Forelimb muscle (tissue), 1 donor: ENCODE measurements around the gene CACNA1D. TPM values are rescaled to one million over a fixed set of nuclear protein-coding genes. Genes with fewer than 3 reads are reported as not detected.

Experiments used
- DNase-seq: peaks from one replicate; pipeline ENCODE4 v3.0.0-alpha.2; 2013; ENCODE audit warnings: low read depth
- polyA plus RNA-seq: library from polyadenylated mRNA; unstranded; fragments of 120-200 nt; gene quantifications from one replicate; pipeline ENCODE4 v1.2.1, GENCODE V29; 2013; ENCODE audit not compliant: insufficient read length

The CACNA1D gene
- polyA plus RNA-seq, 1 donor: 1.4 TPM

GRCh38 chr3:53715815-53716483, 221.5 kb downstream of the CACNA1D start:
- DNase-seq: no peak

DNA sequence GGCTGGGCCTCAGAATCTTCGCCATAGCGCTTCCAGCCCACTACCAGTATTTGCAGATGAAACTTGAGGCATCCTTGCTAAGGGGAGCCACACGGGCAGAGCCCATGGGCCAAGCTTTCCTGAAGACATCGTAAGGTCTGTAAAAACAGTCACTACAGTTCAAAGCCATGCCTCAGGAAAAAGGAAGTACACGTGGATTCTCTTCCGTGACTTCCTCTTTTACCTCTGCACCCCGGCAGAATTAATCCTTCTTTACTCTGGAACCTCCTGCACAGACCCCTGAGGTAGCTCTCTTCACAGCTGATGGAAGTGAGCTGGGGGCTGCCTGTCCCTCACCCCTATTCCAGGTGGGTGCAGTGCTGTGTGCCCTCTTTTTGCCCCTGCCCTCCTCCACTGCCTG, 222.6 kb downstream of the CACNA1D start:
- no peak for DNase-seq

GRCh38 chr3:53718462-53718861, 224.1 kb downstream of the CACNA1D start:
- no peak for DNase-seq

DNA sequence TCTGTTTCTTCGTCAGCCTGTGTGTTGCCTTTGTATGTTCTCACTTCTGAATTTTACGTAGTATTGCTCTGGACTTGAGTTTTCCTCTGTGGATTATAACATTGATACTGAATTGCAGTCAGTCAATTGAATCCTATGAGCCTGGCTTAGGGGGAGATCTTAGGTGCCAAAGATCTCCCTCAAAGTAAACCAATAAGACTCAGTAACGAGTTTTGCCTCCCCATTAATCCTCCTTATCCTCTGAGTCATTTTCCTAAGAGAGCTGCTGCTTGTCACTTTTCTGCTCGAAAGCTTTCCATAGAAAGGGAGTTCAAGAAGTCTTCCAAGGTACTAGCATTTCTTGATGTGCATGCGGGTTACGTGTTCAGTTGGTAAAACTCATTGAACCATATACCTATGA, 225.4 kb downstream of the CACNA1D start:
- no peak for DNase-seq

DNA sequence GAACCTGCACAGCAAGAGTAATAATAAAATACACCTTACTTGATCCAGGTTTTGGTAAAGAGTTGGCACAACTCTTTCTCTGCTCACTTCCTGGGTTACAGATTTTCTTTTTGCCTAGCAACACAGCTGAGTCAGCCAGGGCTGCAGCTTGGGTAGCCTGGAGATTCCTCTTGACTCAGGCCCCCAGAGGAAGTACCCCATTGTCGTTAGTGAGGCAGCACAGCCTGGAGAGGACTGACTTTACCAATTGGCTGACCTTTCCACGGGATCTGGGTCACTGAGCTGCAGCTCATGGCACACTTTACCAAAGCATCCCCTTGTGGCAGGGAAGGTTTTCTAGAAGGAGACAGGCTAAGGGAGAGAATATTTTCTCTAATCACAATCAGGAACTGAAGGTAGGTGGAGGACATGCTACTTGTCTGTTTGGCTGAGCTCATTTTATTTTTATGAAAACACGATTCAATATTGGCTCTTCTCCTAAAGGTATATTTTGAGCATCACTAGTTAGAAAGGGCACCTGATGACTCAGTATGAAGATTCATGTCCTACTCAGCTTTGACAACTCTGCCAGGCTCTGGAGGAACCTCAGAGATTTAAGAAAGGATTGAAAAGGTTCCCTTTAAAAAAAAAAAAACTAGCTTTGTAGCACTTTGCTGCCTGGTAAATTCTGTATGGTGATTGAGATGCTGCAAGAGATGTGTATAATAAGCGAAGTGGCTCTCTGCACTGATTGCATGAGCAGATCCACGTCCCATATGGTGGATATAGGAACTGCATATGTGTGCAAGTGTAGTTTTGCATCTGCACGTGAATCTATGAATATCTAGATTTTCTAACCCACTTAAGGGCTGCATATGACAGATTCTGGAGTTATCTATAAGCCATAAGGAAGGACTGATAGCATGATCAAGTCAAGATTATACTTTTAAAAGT, 227.0 kb downstream of the CACNA1D start:
- DNase-seq: no peak

- DNase-seq: no peak
These were observed 230.2 kb downstream of the CACNA1D start for GRCh38 chr3:53724566-53724965.

GRCh38 chr3:53725387-53725995, 231.1 kb downstream of the CACNA1D start:
- DNase-seq: no peak

GRCh38 chr3:53726643-53727042, 232.2 kb downstream of the CACNA1D start:
- no peak for DNase-seq

- DNase-seq: no peak
These were observed 234.2 kb downstream of the CACNA1D start for GRCh38 chr3:53728606-53729005.

DNA sequence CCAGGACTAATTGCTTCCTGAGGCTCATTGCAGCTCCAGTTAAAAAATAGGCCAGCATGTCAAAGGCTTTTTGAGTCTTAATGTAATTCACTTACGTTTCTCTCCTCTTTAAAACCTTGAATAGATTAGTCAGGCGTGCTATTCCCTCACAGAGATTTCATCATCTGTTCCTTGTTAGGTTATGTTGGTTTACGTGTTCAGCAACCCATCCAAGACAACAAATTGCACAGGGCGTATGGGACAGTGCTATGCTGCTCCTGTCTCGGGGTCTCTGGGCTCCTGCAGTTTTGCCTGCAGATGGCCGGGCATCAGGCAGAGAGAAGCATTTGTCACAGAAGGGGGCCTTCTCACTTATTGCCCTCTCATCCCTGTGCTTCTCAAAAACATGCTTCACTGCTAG, 234.7 kb downstream of the CACNA1D start:
- no peak for DNase-seq

DNA sequence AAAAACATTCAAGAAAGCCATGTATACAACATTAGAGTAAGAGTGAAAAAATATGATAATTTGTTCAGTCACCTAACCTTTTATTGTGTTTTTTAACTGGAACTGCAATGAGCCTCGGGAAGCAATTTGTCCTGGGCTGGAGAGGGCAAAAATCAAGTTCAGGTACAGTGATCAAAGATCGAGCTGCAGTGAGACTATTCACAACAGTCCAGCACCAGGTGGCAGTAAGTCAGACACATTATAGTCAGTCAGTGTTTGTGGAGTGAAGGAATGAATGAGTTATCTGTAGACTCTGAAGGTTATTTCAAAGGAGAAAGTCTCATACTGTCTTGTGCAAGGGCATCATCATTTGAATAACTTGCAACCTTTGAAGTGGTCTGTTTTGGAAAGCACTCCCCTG, 235.2 kb downstream of the CACNA1D start:
- DNase-seq: no peak

DNA sequence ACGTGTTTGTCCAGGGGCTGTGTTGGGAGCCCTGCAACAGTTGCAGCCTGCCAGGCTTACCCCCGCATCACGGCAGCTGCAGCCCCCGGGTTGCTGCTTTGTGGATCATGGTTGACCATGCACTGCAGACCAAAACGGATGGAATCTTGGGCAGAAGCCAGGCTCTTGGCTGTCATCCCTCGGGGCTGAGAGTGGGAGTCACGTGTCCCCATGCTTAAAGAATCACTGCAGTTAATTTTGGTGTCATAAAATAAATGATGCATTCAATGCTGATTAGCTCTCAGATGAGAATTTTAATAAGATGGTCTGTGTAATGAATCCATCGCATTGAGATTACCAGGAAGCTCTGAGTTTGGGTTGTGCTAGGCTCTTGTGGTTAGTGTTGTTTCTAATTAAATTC, 236.2 kb downstream of the CACNA1D start:
- DNase-seq: no peak

DNA sequence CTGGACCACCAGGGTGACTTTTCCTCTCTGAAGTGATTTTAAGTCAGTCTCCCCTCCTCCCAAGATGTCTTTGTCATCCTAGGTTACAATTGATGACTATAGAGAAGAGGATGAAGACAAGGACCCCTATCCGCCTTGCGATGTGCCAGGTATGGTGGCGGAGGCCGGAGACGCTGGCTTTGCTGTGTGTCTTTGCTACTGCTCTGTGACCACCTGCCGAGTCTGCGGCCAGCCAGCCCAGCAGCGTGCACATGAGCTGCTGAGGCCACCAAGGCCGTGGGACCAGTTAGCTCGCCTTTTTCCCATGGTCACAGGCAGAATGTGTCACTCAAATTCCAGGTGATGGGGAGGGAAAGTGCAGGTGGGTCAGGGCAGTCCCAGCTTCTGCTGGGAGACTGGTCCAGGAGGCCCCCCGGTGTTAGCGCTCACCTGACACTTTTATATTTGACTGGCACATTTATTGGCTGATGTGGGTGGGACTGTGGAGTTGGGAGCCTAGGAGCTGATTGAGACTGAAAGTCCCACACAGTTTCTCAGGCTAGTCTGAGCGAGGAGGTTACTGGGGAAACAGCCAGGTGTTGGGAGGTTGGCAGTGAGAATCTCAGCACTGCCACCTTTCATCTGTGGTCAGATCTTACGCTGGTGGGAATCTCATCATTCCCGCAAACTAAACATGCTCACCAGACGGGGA, 237.7 kb downstream of the CACNA1D start:
- DNase-seq: no peak

DNA sequence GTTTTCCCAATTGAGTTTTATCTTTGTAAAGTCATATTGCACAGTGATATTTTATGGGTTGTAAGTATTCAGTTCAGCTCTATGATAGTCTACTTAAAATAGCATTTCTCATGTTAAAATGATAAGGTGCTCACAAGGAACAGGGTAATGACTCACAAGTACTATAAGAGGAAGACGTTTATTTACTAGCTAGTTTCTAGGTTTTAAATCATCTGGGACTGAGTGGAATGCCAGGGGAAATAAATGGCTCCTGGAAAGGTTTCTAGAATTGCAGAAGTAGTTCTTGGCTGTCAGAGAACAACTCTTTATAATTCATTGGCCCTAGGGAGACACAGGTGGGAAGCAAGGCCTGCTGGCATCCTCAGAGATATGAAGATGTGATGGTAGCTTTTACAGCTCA, 239.0 kb downstream of the CACNA1D start:
- no peak for DNase-seq

- DNase-seq: no peak
These were observed 245.6 kb downstream of the CACNA1D start for GRCh38 chr3:53739966-53740365.

- DNase-seq: no peak
These were observed 246.5 kb downstream of the CACNA1D start for GRCh38 chr3:53740956-53741355.

- no peak for DNase-seq
These were observed 249.9 kb downstream of the CACNA1D start for GRCh38 chr3:53744351-53744750.

- no peak for DNase-seq
These were observed 253.1 kb downstream of the CACNA1D start for GRCh38 chr3:53747559-53747958.

DNA sequence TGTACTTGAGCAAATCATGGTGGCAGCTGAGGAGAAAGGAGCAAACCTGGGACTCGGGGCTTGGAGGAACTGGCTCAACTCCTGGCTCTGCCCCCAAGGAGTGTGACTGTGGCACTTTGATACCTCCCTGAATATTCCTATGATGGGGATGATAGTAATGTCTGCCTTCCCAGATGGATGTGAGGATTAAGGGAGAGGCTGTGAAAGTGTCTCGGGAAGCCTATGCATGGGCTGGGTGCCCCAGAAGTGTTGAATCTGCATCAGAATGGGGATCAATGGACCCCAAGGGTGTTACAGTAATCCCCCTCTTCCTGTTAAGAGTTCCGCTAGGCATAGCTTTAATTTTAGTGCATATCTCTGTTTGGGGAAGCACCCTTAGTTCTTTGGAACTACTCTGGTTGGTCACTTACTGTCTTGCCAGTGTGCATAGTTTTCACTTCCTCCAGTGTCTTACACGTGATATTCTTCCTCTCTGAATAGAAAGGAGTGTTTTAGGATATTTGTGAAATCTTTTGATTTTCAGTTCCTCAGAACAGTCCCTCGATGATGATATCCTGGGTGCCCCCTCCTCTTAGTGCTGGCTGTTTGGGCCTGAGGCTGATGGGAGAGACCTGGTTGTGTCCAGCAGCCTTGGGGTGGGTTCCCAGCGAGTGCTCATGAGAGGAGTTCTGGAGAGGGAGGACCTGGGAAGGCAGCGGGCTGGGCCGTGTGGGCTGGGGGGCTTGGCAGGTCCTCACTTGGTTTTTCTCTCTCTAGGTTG, 254.3 kb downstream of the CACNA1D start:
- no peak for DNase-seq

GRCh38 chr3:53749448-53749847, 255.0 kb downstream of the CACNA1D start:
- no peak for DNase-seq
